ENCODE data around the gene LARP4B.
"Not testable (repeated sequence)": the region's sequence is repeated elsewhere in the genome, so short reads cannot be mapped to it uniquely, and the experiment has no call there.

LARP4B gene

GRCh38 chr10:958106-958505, 26.6 kb upstream of the LARP4B start:
- no peak for DNase-seq (ENCODE audit: low read depth in 2 of 2)

DNA sequence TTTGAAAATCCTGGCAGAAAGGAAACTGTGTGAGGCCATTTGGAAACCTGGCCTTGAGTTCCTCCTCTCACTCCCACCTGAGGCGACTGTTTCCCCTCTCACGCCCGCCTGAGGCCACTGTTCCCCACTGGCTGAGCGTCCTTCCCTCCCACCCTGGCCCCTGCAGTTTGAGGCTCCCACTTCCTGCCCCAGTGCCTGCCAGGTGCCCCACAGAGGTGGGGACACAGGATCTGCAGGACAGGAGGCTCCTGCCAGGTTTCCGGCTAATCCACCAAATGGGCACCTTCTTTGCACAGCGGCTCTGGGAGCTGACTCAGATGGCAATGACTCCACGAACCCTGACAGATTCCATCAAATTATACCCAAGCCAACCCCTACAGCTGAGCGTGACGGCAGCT, 24.3 kb upstream of the LARP4B start:
- no peak for DNase-seq (ENCODE audit: low read depth in 2 of 2)

GRCh38 chr10:955127-955819, 23.8 kb upstream of the LARP4B start:
- DNase-seq (ENCODE audit: low read depth in 2 of 2) = no peak

DNA sequence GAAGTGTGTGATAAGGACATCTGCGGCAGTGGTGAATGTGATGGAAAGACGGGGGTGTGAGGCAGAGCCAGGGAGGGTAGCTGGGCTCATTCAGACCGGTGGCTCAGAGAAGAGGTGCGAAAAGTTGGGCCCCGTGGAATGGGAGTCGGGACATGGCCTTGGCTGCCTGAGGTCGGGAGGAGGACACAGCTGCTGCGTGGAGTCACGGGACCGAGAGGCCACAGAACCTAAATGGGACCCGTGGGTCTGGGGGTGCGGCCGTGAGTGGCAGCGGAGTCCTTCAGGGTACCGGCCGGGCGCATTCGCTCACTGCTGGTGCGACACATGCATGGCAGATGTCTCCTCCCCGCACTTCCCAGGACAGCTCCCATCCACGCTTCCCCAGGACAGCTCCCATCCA, 22.9 kb upstream of the LARP4B start:
- DNase-seq (ENCODE audit: low read depth in 2 of 2) = no peak

DNA sequence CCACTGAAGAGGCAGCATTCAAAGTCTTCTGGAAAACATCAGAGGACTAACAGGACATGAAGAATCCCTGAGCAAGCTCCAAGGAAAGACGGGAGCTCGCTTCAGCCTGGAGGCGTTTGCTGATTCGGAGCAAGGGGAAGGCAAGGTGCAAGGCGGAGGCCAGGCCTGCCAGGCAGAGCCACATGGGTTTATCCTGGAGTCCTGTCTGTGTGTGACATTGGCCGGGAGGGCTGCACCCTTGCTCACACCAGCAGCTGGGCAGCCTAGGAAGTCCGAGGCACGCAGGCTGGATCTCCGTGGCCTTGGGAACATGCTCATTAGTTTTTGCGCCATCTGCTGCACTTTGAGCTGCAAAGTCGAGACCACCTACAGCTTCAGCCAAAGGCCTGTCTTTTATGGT, 22.3 kb upstream of the LARP4B start:
- DNase-seq (ENCODE audit: low read depth in 2 of 2) = no peak

GRCh38 chr10:949446-949845, 17.9 kb upstream of the LARP4B start:
- no peak for DNase-seq (ENCODE audit: low read depth in 2 of 2)

- DNase-seq (ENCODE audit: low read depth in 2 of 2) = no peak
Measured at GRCh38 chr10:948347-948746, 16.8 kb upstream of the LARP4B start.

- DNase-seq (ENCODE audit: low read depth in 2 of 2) = no peak
Measured at GRCh38 chr10:947881-948280, 16.4 kb upstream of the LARP4B start.

DNA sequence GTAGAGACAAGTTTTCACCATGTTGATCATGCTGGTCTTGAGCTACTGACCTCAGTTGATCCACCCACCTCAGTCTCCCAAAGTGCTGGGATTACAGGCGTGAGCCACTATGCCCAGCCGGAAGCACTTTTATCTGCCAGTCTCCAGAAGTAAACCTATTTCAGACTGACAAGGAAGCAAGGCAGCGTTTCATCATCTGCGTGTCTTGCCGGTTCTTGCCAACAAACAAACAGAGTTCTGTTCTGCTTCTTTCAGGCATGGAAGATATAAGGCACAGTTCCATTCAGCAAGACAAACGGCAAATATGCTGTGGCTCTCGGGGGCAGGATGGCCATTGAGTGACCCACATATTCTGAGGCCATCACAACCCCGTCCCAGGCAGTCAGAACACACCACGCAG, 15.5 kb upstream of the LARP4B start:
- DNase-seq (ENCODE audit: low read depth in 2 of 2) = no peak

GRCh38 chr10:945778-946177, 14.3 kb upstream of the LARP4B start:
- no peak for DNase-seq (ENCODE audit: low read depth in 2 of 2)

GRCh38 chr10:944034-944831, 12.7 kb upstream of the LARP4B start:
- DNase-seq (ENCODE audit: low read depth in 2 of 2) = no peak

- DNase-seq (ENCODE audit: low read depth in 2 of 2) = no peak
Measured at GRCh38 chr10:943334-944033, 12.0 kb upstream of the LARP4B start.

DNA sequence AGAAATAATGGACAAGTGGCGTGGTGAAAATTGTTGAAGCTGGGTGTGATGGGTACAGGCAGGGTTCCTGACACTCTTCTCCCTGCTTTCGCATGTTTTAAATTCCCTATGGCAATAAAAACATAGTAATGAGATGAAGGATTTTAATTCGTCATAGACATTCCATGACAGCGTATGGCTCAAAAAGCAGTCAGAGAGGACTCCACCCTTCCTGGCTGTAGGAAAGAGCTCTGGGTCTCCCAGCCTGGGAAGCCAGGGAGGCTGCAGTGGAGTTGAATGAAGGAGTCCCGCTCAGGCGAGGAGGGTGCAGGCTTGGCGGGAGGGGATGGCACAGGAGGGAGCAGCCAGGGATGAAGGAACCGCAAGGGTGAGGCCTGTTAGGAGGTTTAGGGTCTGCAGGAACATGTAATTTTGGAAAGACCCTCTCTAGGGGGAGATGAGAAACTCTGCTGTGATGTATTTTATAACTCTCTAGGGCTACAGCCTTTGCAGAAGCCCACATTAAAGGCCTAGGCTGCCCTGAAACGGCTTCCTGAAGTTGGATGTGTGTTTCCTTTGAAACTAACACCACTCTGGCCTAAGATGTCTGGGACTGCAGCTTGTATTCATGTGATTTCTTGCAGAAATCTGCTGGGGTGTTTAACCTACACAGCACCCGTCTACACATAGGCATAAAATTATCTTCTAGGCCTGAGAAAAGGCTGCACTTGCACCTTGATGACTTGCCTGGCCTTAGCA, 7.6 kb upstream of the LARP4B start:
- no peak for DNase-seq (ENCODE audit: low read depth in 2 of 2)

DNA sequence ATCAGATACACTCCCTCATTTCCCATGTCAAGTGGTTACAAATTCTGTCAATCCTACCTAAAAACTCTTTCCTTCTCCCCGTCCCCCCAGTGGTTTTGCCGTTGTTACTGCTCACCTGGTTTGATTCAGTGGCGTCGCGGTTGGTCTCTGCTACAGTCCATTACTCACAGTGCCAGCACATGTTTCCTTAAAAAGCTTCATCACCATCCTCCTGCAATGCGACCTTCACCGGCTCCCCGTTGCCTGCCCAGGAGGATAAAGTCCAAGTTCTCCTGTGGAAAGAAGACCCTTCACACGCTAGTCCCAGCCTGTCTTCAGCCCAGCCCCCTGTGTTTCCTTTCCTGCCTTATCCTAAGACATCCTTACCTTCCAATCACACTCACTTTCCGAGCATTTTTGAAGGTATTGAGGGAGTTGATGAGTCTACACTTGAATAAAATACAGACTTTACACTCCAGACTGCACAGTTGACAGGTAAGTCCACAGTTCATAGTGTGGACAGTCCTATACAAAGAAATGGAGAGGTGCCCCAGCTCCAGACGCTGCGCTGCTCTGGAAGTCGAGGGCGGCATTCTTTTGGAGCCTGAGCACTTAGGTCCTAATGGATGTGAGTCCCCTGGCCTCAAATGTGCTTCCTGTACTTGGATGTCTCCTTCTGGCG, 3.4 kb upstream of the LARP4B start:
- DNase-seq (ENCODE audit: low read depth in 2 of 2) = no peak

- not testable (repeated sequence) for DNase-seq (ENCODE audit: low read depth in 2 of 2)
Measured at GRCh38 chr10:934165-934564, 2.7 kb upstream of the LARP4B start.

GRCh38 chr10:932589-932988, 1.1 kb upstream of the LARP4B start:
- DNase-seq (ENCODE audit: low read depth in 2 of 2) = no peak

- DNase-seq (ENCODE audit: low read depth in 2 of 2) = no peak
Measured at GRCh38 chr10:930625-931325, 730 bp downstream of the LARP4B start.

GRCh38 chr10:929960-930624, 1.4 kb downstream of the LARP4B start:
- no peak for DNase-seq (ENCODE audit: low read depth in 2 of 2)

- DNase-seq (ENCODE audit: low read depth in 2 of 2) = no peak
Measured at GRCh38 chr10:927131-927530, 4.4 kb downstream of the LARP4B start.

DNA sequence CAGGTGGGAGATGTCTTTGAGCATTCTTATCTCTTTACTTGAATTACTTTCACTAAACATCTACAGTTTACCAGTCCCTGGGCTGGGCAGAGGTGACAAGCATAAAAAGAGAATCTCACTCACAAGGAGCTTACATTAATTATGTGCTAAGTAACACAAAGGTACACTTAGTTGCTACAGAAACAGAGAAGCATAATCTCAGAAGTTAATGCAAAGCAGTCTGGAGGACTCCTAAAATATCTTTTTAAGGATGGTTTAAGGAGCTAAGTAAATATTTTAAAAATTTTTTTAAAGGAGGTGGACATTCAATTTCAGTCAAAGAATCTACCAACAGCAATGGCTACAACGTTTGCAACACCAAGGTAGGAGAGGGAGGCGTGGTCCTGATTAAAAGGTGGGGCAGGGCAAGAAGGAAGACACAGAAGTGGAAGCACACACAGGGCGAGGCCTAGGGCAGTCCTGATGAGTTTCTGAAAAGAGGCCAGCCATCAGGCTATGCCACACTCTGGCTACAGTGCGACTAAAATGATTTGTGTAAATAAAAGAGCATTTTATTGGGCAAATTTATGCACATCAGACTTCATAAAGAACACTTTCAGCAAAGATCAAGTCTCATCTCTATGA, 5.3 kb downstream of the LARP4B start:
- DNase-seq (ENCODE audit: low read depth in 2 of 2) = no peak
